Uterus (tissue), 4 donors: Measurements from ENCODE around the gene RACGAP1. TPM values are rescaled to one million over a fixed set of nuclear protein-coding genes. Genes with fewer than 3 reads are reported as not detected.

Experiments used
- DNase-seq, 2 donors: peaks; one replicate each; pipeline ENCODE4 v3.0.0-alpha.2; 2019 to 2020
- H3K27ac ChIP-seq, 2 donors: fragments of 200-600 bp; sonication (generic); 1 replicate in 1 of 2; 2 replicates in 1 of 2; pipeline ENCODE4 v1.5.1; 2016 to 2018
- H3K27me3 ChIP-seq, 2 donors: fragments of 200-600 bp; sonication (generic); one replicate each; pipeline ENCODE4 v1.5.1; 2018 to 2019; ENCODE audit warnings: control low read depth in 1 of 2
- H3K36me3 ChIP-seq, 2 donors: fragments of 200-600 bp; sonication (generic); one replicate each; pipeline ENCODE4 v1.5.1; 2019; ENCODE audit warnings: control low read depth in 1 of 2
- H3K4me1 ChIP-seq, 2 donors: fragments of 200-600 bp; sonication (generic); one replicate each; pipeline ENCODE4 v1.5.1; 2018 to 2019; ENCODE audit warnings: control low read depth in 1 of 2
- H3K4me3 ChIP-seq, 2 donors: fragments of 200-600 bp; sonication (generic); 1 replicate in 1 of 2; 2 replicates in 1 of 2; pipeline ENCODE4 v1.5.1; 2018 to 2019; ENCODE audit warnings: mild to moderate bottlenecking in 1 of 2
- H3K9me3 ChIP-seq, 2 donors: fragments of 200-600 bp; sonication (generic); one replicate each; pipeline ENCODE4 v1.5.1; 2019; ENCODE audit warnings: control low read depth in 1 of 2
- CTCF ChIP-seq, 4 experiments: fragments of 200-600 bp in 2 of 4; fragments of 450-650 bp in 2 of 4; sonication (generic) in 2 of 4; IDR thresholded peaks; one replicate each; pipeline ENCODE4 v1.5.1; 2016 to 2019; ENCODE audit warnings: antibody characterized with exemption in 4 of 4, mild to moderate bottlenecking in 2 of 4, moderate library complexity in 1 of 4
- POLR2A ChIP-seq, 2 donors: fragments of 450-650 bp; IDR thresholded peaks; one replicate each; pipeline ENCODE4 v1.6.1; 2016; ENCODE audit warnings: antibody characterized with exemption in 2 of 2, mild to moderate bottlenecking in 1 of 2, moderate library complexity in 1 of 2
- intact Hi-C: fragments of 100-400 bp; cut with DNase I; formaldehyde crosslinking; loops from one replicate; pipeline ENCODE4 v1.15.1; 2023; ENCODE audit warnings: low total_unique reads
- total RNA-seq, 4 donors: library from RNA; depleted of rRNA in 3 of 4; stranded (reverse); fragments of >200 nt in 3 of 4; gene quantifications; one replicate each; pipeline versions ENCODE4 v1.1.0 to v1.2.4, GENCODE V29; 2014 to 2023
- donor health status: DM: yes; HTN: yes; CAD: no.

The RACGAP1 gene
- total RNA-seq, 4 donors from 2014 or later = 8.5 to 57.8 (median 9.3) TPM

DNA sequence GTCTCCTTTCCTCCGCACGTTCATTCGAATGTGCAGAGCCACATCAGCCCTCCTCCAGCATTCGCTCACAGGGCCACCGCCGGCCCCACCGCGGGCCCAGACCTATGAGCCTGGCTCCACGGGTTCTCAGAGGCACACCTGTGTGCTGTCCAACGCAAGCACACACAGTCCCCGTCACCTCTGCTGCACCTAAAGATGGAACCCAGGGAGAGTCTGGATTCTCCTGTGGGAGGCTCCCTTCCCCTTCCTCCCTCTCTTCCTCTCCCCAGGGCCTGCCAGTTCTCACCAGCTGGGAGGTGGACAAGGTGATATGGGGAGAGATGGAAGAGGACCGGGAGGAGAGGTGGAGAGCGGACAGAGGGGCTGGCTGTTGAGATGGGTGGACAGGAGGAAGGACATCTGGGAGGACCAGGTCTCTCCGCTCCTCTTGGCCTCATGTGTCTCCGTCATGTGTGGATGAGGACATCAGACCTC lies 57.5 kb downstream of the RACGAP1 start:
- Histone ChIP-seq H3K27ac (no peak overlapping the region), H3K36me3 (no peaks in the 10 kb centered on the region), H3K4me1 (peaks cover 0 to 8% of the 10 kb centered on the region in 2 donors), H3K27me3 (no peaks in the 10 kb centered on the region), H3K9me3 (no peaks in the 10 kb centered on the region), H3K4me3 (no peak overlapping the region)
- intact Hi-C loops = loop anchor here (2.0 to 5.0 kb wide), 2 partner anchors 101 to 103 kb away; no protein-coding TSS in a partner anchor
- TF ChIP-seq CTCF (IDR thresholded peaks at IDR 0.05) (no peak), POLR2A (IDR thresholded peaks at IDR 0.05) (no peak)
- DNase-seq = no peak

DNA sequence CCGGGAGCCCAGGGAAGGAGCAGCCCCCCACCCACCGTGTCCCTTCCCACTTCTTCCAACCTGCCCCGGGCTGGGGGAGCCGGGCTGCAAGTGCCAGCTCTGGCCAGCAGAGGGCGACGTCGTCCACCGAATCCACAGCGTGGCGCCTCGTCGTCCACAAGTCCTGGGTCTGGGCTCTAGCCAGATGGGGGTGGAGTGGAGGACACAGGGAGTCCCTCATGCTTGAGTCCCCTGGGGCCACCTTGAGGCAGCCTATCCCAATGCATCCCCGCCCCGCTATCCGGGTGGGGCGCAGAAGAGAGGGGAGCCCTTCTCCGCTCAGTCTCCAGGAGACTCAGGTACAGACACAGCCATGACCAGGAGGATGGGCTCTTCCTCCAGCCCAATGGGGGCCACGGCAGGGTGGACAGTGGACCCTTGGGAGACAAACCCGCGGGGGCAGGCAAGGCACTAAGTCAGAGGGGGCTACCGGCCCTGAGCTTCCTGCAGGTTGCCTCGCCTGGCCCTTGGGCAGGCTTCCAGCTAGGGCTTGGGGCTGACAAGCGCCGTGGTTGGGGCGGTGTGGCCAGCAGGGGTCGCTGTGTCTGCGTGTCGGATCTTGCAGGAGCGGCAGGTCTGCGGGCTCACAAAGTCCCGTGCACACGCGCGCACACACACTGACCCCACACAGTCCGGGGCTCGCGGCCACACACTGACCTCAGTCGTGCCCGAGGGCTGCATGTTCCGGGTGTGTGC lies 58.1 kb downstream of the RACGAP1 start:
- Histone ChIP-seq H3K27ac (no peak overlapping the region), H3K9me3 (no peaks in the 10 kb centered on the region)

GRCh38 chr12:49966511-49967041 lies 58.7 kb downstream of the RACGAP1 start:
- Histone ChIP-seq H3K4me3 (no peak overlapping the region), H3K4me1 (peaks cover 0 to 8% of the 10 kb centered on the region in 2 donors), H3K36me3 (no peaks in the 10 kb centered on the region), H3K9me3 (no peaks in the 10 kb centered on the region), H3K27ac (no peak overlapping the region), H3K27me3 (no peaks in the 10 kb centered on the region)
- no peak for TF ChIP-seq CTCF (IDR thresholded peaks at IDR 0.05)
- TF ChIP-seq POLR2A (IDR thresholded peaks at IDR 0.05) = no peak
- no peak for DNase-seq
- intact Hi-C loops = loop anchor here (5.0 kb wide), 1 partner anchor 99 kb away; no protein-coding TSS in a partner anchor

More for the DNA sequence above, 58.1 kb downstream of the RACGAP1 start:
- peaks cover 0 to 8% of the 10 kb centered on the region in 2 donors for H3K4me1 ChIP-seq
- DNase-seq = peak; percentile 78 to 82
- H3K36me3 ChIP-seq = no peaks in the 10 kb centered on the region
- intact Hi-C loops = loop anchor here (5.0 kb wide), 1 partner anchor 100 kb away; no protein-coding TSS in a partner anchor
- no peak overlapping the region for H3K4me3 ChIP-seq
- TF ChIP-seq POLR2A (IDR thresholded peaks at IDR 0.05) = peak in 1 of 2 donors; percentile 14
- TF ChIP-seq CTCF (IDR thresholded peaks at IDR 0.05) = peak; percentile 77 to 94 (median 86)
- no peaks in the 10 kb centered on the region for H3K27me3 ChIP-seq

DNA sequence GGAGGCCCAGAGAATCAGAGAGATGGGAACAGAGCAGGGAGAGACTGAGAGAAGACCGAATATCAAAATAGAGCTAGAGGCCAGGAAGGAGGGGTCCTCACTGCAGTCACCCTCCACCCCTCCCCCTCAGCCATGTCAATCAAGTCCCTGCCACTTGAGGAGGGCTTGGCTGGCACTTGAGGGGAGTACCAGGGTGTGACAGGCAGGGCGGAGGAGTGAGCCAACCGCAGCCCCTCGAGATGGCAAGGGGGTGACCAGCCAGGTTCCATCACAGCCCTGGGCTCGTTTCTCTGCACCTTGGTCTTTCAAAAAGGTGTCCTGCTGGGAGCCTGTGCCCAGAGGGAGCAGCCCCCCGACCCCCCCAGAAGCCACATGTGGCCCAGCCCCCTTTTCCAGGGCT lies 59.5 kb downstream of the RACGAP1 start:
- no peaks in the 10 kb centered on the region for H3K36me3 ChIP-seq
- peaks cover 0 to 15% of the 10 kb centered on the region in 2 donors for H3K4me1 ChIP-seq
- H3K27me3 ChIP-seq = peaks cover 1 to 6% of the 10 kb centered on the region in 2 donors
- H3K27ac ChIP-seq = no peak overlapping the region
- intact Hi-C loops = loop anchor here (5.0 kb wide), 1 partner anchor 99 kb away; no protein-coding TSS in a partner anchor
- H3K9me3 ChIP-seq = no peaks in the 10 kb centered on the region
- no peak for DNase-seq
- TF ChIP-seq POLR2A (IDR thresholded peaks at IDR 0.05) (no peak), CTCF (IDR thresholded peaks at IDR 0.05) (no peak)
- H3K4me3 ChIP-seq = no peak overlapping the region
